GM21529 (cell line): ENCODE results near the gene PSMD1.
"Not testable (repeated sequence)": the region's sequence is repeated elsewhere in the genome, so short reads cannot be mapped to it uniquely, and the experiment has no call there.

ENCODE experiments used
- ATAC-seq: cut with Tn5 transposase; IDR thresholded peaks from one replicate; pipeline ENCODE4 v1.9.1; 2021; ENCODE audit not compliant: unreplicated experiment

PSMD1 gene

DNA sequence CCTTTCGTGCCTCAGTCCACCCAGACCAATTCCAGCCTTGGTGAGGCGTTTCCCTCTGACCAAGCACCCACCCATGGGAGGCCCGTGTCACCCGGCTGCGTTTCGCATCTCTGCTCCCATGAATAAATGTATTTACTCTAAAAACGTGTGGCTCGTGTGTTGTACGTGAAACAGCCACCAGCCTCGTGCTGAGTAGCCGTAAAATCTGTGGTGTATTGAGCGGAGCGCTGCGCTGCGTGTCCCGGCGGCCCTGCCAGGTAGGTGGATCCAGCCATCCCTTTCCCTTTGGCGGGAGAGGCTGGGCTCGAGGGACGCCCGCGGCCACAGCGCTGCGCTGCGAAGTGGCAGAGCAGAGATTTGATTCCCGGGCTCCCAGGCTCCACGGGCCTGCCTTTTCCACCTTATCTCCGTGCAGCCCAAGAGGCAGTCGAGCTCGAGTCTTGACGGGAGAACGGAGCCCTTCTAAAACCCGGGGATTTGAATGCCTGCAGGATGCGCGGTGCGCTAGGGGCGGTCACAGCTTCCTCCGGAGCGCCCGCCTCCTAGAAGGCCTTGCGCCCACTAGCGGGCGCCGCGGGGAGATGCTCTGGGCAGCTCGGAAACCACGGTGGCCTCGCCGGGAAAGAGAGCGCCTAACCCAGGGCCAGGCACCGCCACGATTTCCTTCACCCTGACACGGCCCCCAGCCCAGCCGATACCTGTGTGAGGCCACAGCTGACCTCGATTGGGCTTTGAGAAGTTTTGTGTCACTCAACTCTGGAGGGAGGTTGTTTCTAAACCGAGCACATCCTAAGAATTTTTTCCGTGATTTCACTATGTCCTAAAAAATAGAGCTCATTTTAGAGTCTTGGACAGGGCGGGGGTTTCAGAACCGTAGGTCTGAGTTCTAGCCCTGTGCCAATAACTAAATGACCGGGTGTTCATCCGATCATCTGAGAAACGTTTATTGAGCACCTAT lies 3.9 kb upstream of the PSMD1 start:
- peak; percentile 61 for ATAC-seq

DNA sequence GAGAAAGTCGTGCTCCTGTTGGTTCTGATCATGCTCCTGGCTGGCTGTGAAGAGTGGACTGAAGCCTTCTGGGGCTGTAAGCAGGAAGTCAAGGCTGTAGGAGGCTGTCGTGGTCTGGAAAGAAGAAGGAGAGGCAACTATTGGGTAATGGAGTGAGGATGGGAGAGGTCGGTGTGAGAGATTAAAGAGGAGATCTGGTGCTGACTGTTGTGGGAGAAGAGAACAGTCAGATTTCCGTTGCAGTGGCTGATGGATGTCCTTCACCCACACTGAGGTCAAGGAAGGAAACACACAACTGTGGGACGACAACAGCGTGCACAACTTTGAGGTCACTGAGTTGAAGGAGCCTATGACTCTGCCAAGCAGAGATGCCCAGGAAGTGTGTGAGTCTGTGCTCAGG lies 2.8 kb upstream of the PSMD1 start:
- no peak for ATAC-seq

DNA sequence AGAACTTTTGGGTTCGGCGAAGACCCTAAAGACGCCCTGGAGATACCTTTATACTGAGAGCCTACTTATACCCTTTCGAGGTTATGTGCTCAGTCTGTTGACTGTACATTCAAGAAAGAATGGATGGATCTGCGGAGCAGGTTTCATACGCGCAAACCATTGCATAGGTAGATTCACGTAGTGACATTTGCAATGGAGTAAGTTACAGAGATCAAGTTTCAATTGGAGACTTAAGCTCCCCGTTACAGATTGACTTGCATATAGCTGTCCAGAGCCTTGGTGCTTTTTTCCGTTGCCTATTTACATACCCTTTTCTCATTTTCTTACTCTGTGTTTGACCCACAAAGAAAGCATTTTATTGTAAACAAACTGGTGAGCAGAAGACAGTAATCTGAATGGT lies 923 bp downstream of the PSMD1 start:
- ATAC-seq, result no peak

- ATAC-seq, result no peak
These were observed 2.3 kb downstream of the PSMD1 start for GRCh38 chr2:231058761-231059550.

- no peak for ATAC-seq
These were observed 3.1 kb downstream of the PSMD1 start for GRCh38 chr2:231059756-231060155.

- ATAC-seq, result no peak
These were observed 6.1 kb downstream of the PSMD1 start for GRCh38 chr2:231062776-231063175.

DNA sequence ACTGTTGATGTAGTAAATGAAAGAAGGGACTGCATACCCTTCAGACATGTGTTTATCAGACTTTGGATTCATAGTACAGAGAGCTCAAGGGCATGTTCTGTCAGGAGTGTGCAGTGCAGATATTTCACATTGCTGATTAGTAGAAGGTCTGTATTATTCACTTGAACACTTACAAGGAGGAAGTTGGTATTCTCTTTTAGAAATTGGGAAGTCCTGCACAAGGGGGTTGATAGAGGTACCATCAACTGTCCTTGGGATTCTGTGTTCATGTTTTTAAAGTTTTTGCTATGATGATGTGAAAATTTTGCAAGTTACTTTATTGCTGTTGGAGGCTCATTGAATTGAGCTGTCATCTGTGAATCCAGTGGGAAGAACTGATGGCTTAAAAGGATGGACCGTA lies 6.7 kb downstream of the PSMD1 start:
- no peak for ATAC-seq

- no peak for ATAC-seq
These were observed 9.3 kb downstream of the PSMD1 start for GRCh38 chr2:231065966-231066365.

- ATAC-seq, result not testable (repeated sequence)
These were observed 10.9 kb downstream of the PSMD1 start for GRCh38 chr2:231067531-231067930.

- no peak for ATAC-seq
These were observed 12.0 kb downstream of the PSMD1 start for GRCh38 chr2:231068525-231069222.

- no peak for ATAC-seq
These were observed 12.8 kb downstream of the PSMD1 start for GRCh38 chr2:231069379-231070054.

DNA sequence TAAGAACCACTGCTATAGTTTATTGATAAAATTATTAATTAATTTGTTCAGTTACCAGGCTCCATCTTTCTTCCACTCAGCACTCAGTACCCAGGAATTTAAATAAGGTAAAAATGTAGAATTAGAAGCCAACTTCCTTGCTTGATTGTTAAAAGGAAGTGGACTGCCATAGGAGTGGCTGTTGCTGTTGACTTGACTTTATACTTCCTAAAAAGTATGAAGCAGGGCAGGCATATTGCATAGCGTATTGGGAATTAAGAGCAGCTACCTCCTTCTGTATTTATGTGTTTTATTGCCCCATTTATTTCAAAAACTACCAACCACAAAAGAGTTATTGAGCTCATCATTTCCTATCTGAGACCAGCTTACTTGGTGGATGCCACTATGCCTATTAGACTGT lies 27.9 kb downstream of the PSMD1 start:
- no peak for ATAC-seq

- no peak for ATAC-seq
These were observed 32.1 kb downstream of the PSMD1 start for GRCh38 chr2:231088754-231089153.

- ATAC-seq, result no peak
These were observed 37.3 kb downstream of the PSMD1 start for GRCh38 chr2:231093933-231094332.

GRCh38 chr2:231094736-231095346 lies 38.2 kb downstream of the PSMD1 start:
- no peak for ATAC-seq

GRCh38 chr2:231099918-231100317 lies 43.3 kb downstream of the PSMD1 start:
- no peak for ATAC-seq

DNA sequence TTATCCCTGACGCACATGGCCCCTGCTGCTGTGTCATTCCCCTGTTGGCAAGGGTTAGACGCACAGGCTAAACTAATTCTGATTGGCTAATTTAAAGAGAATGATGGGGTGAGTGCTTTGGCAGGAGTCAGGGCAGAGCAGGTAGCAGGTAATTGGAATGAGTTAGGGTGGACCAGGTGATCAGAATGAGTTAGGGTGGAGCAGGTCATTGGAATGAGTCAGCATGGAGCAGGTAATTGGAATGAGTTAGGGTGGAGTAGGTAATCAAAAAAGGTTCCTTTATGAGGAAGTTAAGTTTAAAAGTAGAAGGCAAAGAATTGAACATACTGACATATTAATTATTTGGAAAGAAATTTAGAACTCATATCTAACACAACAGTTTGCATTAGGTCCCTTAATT lies 43.7 kb downstream of the PSMD1 start:
- ATAC-seq, result not testable (repeated sequence)

DNA sequence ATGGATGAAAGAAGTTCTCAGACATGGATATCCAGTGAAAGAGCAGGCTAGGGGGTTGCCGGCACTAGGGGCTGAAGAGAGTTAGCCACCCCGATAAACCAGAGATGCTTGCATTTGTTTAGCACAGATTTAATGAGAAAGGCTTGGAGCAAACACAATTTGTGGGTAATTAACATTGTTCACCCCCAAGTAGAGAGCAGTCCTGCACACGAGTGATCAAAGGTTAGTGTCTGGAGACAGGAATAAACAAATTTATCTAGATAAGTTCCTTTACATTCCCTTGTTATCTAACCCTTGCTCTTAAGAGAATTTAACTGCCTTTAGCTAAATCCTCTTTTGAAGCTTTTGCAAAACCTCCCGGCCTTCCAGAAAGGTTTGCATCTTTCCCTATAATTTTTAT lies 44.3 kb downstream of the PSMD1 start:
- no peak for ATAC-seq

DNA sequence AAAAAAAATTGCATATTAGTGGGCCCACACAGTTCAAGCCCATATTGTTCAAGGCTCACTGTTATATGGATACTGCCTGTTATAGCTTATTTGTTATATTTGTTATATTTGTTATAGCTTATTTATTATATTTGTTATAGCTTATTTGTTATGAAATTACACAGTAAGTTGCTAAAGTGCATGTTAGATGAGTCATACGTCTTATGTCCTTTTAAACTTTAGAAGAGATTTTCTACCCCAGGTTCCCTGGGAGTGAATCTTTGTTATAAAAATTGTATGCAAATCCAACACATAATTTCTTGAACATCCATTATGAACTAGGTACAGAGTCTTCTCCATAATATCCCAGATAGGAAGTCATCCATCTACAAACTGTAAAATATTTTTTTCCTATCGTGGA lies 46.1 kb downstream of the PSMD1 start:
- no peak for ATAC-seq

DNA sequence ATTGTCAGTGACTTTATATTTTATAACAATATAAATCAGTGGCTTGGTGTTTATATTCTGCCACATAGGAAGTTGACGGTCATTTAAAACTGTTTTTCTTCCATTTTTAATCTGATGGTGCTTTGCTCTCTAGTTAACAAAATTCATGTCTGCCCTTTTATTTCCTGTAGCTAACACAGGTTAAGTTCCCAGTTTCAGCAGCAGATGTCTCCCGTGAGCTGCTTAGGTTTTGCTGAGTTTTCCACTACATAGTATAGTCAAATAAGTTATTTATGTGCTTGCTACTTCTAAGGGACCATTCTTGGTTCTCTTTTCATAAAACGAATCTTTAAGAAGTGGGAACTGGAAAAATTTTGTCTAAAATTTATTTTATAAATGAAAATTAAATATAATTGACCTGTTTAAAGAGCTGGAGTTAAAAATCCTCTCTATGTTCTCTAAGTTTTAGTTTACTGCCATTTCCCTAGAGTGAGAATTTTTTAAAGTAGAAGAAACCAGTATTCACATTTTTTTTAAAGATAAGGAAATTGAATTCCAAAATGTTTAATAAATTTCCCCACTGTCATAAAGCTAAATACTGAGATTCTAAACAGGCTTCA lies 47.5 kb downstream of the PSMD1 start:
- peak; percentile 81 for ATAC-seq
